HTERT RPE-1 (cell line): Measurements from ENCODE around the gene CNDP2.
"Not testable (repeated sequence)": the region's sequence is repeated elsewhere in the genome, so short reads cannot be mapped to it uniquely, and the experiment has no call there.

Source experiments
- in situ Hi-C: fragments of 300-500 bp; cut with MboI; formaldehyde crosslinking; loops from 4 replicates; pipeline ENCODE4 v1.14.3; 2020; ENCODE audit warnings: low sequenced_read_pairs

The CNDP2 gene

GRCh38 chr18:74565164-74565563 is 69.0 kb downstream of the CNDP2 start:
- in situ Hi-C loops: not testable (repeated sequence)

- in situ Hi-C loops: not testable (repeated sequence)
Measured at GRCh38 chr18:74565993-74566392, 69.8 kb downstream of the CNDP2 start.

- in situ Hi-C loops: no loop called here
Measured at GRCh38 chr18:74567822-74568221, 71.7 kb downstream of the CNDP2 start.

- in situ Hi-C loops: no loop called here
Measured at GRCh38 chr18:74569401-74569800, 73.2 kb downstream of the CNDP2 start.

GRCh38 chr18:74570266-74570665 is 74.1 kb downstream of the CNDP2 start:
- in situ Hi-C loops: no loop called here

- in situ Hi-C loops: no loop called here
Measured at GRCh38 chr18:74571895-74572680, 75.9 kb downstream of the CNDP2 start.

- in situ Hi-C loops: no loop called here
Measured at GRCh38 chr18:74573053-74573452, 76.9 kb downstream of the CNDP2 start.
